HEK293 (cell line): Measurements from ENCODE around the gene COL19A1.
A peak's percentile ranks its signal among the peaks of the same experiment; 100 is the strongest.

ENCODE experiments used
- CTCF ChIA-PET: fragments of 350-600 bp; formaldehyde crosslinking; extraction: SDS; loops from one replicate; lab custom pipeline; 2021; ENCODE audit warnings: antibody characterized with exemption; lab: Yijun Ruan, JAX
- POLR2A ChIA-PET: fragments of 300-600 bp; formaldehyde crosslinking; extraction: SDS; loops from one replicate; lab custom pipeline; 2020; ENCODE audit warnings: antibody characterized with exemption, inconsistent platforms; lab: Yijun Ruan, JAX
- H3K27ac ChIP-seq: fragments of 200-500 bp; sonication (Bioruptor generic); 2 replicates; pipeline ENCODE4 v1.5.1; 2014; ENCODE audit warnings: low read depth, low read length, control low read depth, inconsistent platforms; ENCODE audit errors: extremely low read depth
- H3K36me3 ChIP-seq, 2 experiments: fragments of 200-500 bp in 1 of 2; sonication (Bioruptor generic) in 1 of 2; 1 replicate in 1 of 2; 2 replicates in 1 of 2; pipeline ENCODE4 v1.5.1; 2014 to 2017; ENCODE audit warnings: inconsistent platforms in 2 of 2, low read length in 2 of 2; ENCODE audit not compliant: control insufficient read depth in 2 of 2, insufficient read depth in 1 of 2
- H3K4me1 ChIP-seq: fragments of 200-500 bp; sonication (Bioruptor generic); 2 replicates; pipeline ENCODE4 v1.5.1; 2014; ENCODE audit warnings: mild to moderate bottlenecking, low read length, inconsistent platforms; ENCODE audit not compliant: control insufficient read depth, insufficient read depth
- H3K4me3 ChIP-seq: 2 replicates; pipeline ENCODE4 v1.5.1; 2011; ENCODE audit warnings: low read depth, mild to moderate bottlenecking, control low read depth, low read length, moderate library complexity
- H3K9me3 ChIP-seq: fragments of 200-500 bp; sonication (Bioruptor generic); 2 replicates; pipeline ENCODE4 v1.5.1; 2014; ENCODE audit warnings: low read depth, low read length, inconsistent platforms; ENCODE audit not compliant: control insufficient read depth, insufficient read depth
- AEBP2 ChIP-seq: fragments of 450-650 bp; formaldehyde crosslinking; IDR thresholded peaks from 2 replicates; pipeline ENCODE4 v1.5.1; 2016; ENCODE audit warnings: missing biosample characterization, missing genetic modification characterization, borderline replicate concordance
- CTCF ChIP-seq: fragments of 450-650 bp; formaldehyde crosslinking; IDR thresholded peaks from 2 replicates; pipeline ENCODE4 v1.5.1; 2016; ENCODE audit warnings: missing biosample characterization, missing genetic modification characterization
- PRDM1 ChIP-seq: fragments of 450-650 bp; formaldehyde crosslinking; IDR thresholded peaks from 2 replicates; pipeline ENCODE4; 2016; ENCODE audit warnings: missing biosample characterization, missing genetic modification characterization
- SP2 ChIP-seq: fragments of 450-650 bp; formaldehyde crosslinking; IDR thresholded peaks from 2 replicates; pipeline ENCODE4 v1.5.1; 2016; ENCODE audit warnings: missing biosample characterization, missing genetic modification characterization
- TRIM28 ChIP-seq: IDR thresholded peaks from 2 replicates; pipeline ENCODE4 v1.6.1; 2011; ENCODE audit warnings: low read length, control low read depth, borderline replicate concordance
- ZBTB17 ChIP-seq: fragments of 450-650 bp; formaldehyde crosslinking; IDR thresholded peaks from 2 replicates; pipeline ENCODE4 v1.5.1; 2016; ENCODE audit warnings: missing biosample characterization, missing genetic modification characterization
- ZBTB20 ChIP-seq: fragments of 450-650 bp; formaldehyde crosslinking; IDR thresholded peaks from 2 replicates; pipeline ENCODE4 v1.5.1; 2016; ENCODE audit warnings: missing biosample characterization, missing genetic modification characterization
- ZBTB6 ChIP-seq: fragments of 450-650 bp; formaldehyde crosslinking; IDR thresholded peaks from 2 replicates; pipeline ENCODE4 v1.5.1; 2017; ENCODE audit warnings: missing biosample characterization, missing genetic modification characterization
- ZFP37 ChIP-seq: fragments of 450-650 bp; formaldehyde crosslinking; IDR thresholded peaks from 2 replicates; pipeline ENCODE4 v1.5.1; 2016; ENCODE audit warnings: missing biosample characterization, missing genetic modification characterization
- ZNF174 ChIP-seq: fragments of 450-650 bp; formaldehyde crosslinking; IDR thresholded peaks from 2 replicates; pipeline ENCODE4 v1.5.0; 2017; ENCODE audit warnings: missing biosample characterization, mild to moderate bottlenecking, missing genetic modification characterization
- ZNF2 ChIP-seq: fragments of 450-650 bp; formaldehyde crosslinking; IDR thresholded peaks from 2 replicates; pipeline ENCODE4 v1.5.1; 2016; ENCODE audit warnings: missing biosample characterization, missing genetic modification characterization
- ZNF221 ChIP-seq: fragments of 450-650 bp; formaldehyde crosslinking; IDR thresholded peaks from 2 replicates; pipeline ENCODE4 v1.5.1; 2017; ENCODE audit warnings: missing biosample characterization, missing genetic modification characterization, borderline replicate concordance
- ZNF280C ChIP-seq: fragments of 450-650 bp; formaldehyde crosslinking; IDR thresholded peaks from 2 replicates; pipeline ENCODE4 v1.5.1; 2016; ENCODE audit warnings: missing biosample characterization, missing genetic modification characterization
- ZNF335 ChIP-seq: fragments of 450-650 bp; formaldehyde crosslinking; conservative IDR thresholded peaks from 2 replicates; pipeline ENCODE4 v1.5.1; 2016; ENCODE audit warnings: missing biosample characterization, missing genetic modification characterization
- ZNF394 ChIP-seq: fragments of 450-650 bp; formaldehyde crosslinking; IDR thresholded peaks from 2 replicates; pipeline ENCODE4 v1.5.1; 2016; ENCODE audit warnings: missing biosample characterization, missing genetic modification characterization, mild to moderate bottlenecking, moderate library complexity, borderline replicate concordance
- ZNF501 ChIP-seq: fragments of 450-650 bp; formaldehyde crosslinking; IDR thresholded peaks from 2 replicates; pipeline ENCODE4 v1.5.1; 2016; ENCODE audit warnings: missing biosample characterization, missing genetic modification characterization
- ZNF521 ChIP-seq: fragments of 450-650 bp; formaldehyde crosslinking; IDR thresholded peaks from 2 replicates; pipeline ENCODE4 v1.5.1; 2017; ENCODE audit warnings: missing biosample characterization, mild to moderate bottlenecking, missing genetic modification characterization
- ZNF555 ChIP-seq: fragments of 450-650 bp; formaldehyde crosslinking; conservative IDR thresholded peaks from 2 replicates; pipeline ENCODE4 v1.5.1; 2017; ENCODE audit warnings: missing biosample characterization, mild to moderate bottlenecking, missing genetic modification characterization, inconsistent platforms
- ZNF629 ChIP-seq: fragments of 450-650 bp; formaldehyde crosslinking; IDR thresholded peaks from 2 replicates; pipeline ENCODE4 v1.5.1; 2017; ENCODE audit warnings: missing biosample characterization, missing genetic modification characterization
- ZNF654 ChIP-seq: fragments of 450-650 bp; formaldehyde crosslinking; IDR thresholded peaks from 2 replicates; pipeline ENCODE4 v1.5.1; 2016; ENCODE audit warnings: low read depth, missing biosample characterization, missing genetic modification characterization
- ZNF658 ChIP-seq: fragments of 450-650 bp; formaldehyde crosslinking; IDR thresholded peaks from 2 replicates; pipeline ENCODE4; 2016; ENCODE audit warnings: missing biosample characterization, missing genetic modification characterization
- ZNF660 ChIP-seq: fragments of 450-650 bp; IDR thresholded peaks from 2 replicates; pipeline ENCODE4 v1.5.1; 2018; ENCODE audit warnings: missing biosample characterization, mild to moderate bottlenecking, missing genetic modification characterization
- ZNF76 ChIP-seq: fragments of 450-650 bp; formaldehyde crosslinking; IDR thresholded peaks from 2 replicates; pipeline ENCODE4; 2016; ENCODE audit warnings: low read depth, missing biosample characterization, missing genetic modification characterization, borderline replicate concordance
- ZNF792 ChIP-seq: fragments of 450-650 bp; formaldehyde crosslinking; IDR thresholded peaks from 2 replicates; pipeline ENCODE4 v1.5.1; 2016; ENCODE audit warnings: missing biosample characterization, missing genetic modification characterization
- ZNF830 ChIP-seq: fragments of 450-650 bp; IDR thresholded peaks from 2 replicates; pipeline ENCODE4 v1.5.0; 2018; ENCODE audit warnings: missing biosample characterization, missing genetic modification characterization, low read depth, mild to moderate bottlenecking, moderate library complexity

Gene COL19A1

GRCh38 chr6:70164556-70164955, 298.2 kb downstream of the COL19A1 start (continued):
- TF ChIP-seq ZNF629 (tag by site-specific recombination) (peak; percentile 51; the same call in 1 of the 2 replicates), ZNF658 (tag by site-specific recombination) (no peak)

GRCh38 chr6:70166088-70166958, 300.0 kb downstream of the COL19A1 start:
- Histone ChIP-seq H3K4me3 (peak overlapping the region; percentile 25), H3K9me3 (no peaks in the 10 kb centered on the region), H3K36me3 (no peaks in the 10 kb centered on the region), H3K4me1 (no peaks in the 10 kb centered on the region), H3K27ac (no peak overlapping the region)
- 0 out of 2 replicates have a peak, but pooled peaks have one; percentile 16 for TF ChIP-seq PRDM1 (tag by site-specific recombination)
- TF ChIP-seq CTCF = peak; percentile 75; the same call in 1 of the 2 replicates
- TF ChIP-seq ZNF2 (tag by site-specific recombination) = peak; percentile 32; the same call in 1 of the 2 replicates
- TF ChIP-seq ZNF654 (tag by site-specific recombination) = peak; percentile 97
- TF ChIP-seq ZFP37 (tag by site-specific recombination) = peak; percentile 74
- TF ChIP-seq ZBTB20 (tag by site-specific recombination) = peak; percentile 88
- TF ChIP-seq ZNF335 (tag by site-specific recombination) = 0 out of 2 replicates have a peak, but pooled peaks have one; percentile 24
- TF ChIP-seq ZNF660 (tag by site-specific recombination) = 0 out of 2 replicates have a peak, but pooled peaks have one; percentile 28
- TF ChIP-seq ZNF521 (tag by site-specific recombination) = no peak
- TF ChIP-seq ZBTB6 (tag by site-specific recombination) = peak; percentile 78
- no peak for TF ChIP-seq ZNF555
- no peak for TF ChIP-seq ZNF76 (tag by site-specific recombination)
- TF ChIP-seq TRIM28 = peak; percentile 55; the same call in 1 of the 2 replicates
- TF ChIP-seq ZNF501 = 0 out of 2 replicates have a peak, but pooled peaks have one; percentile 17
- TF ChIP-seq ZBTB17 (tag by site-specific recombination) = peak; percentile 98
- no peak for TF ChIP-seq ZNF174 (tag by site-specific recombination)
- CTCF ChIA-PET = interaction anchor here (0.5 to 4.6 kb wide), 51 partner anchors 9 to 1400 kb away, joined by 3 to 65 read pairs (median 4); partner anchors contain the start of gene LMBRD1
- POLR2A ChIA-PET = no interaction called here

GRCh38 chr6:70168681-70169377, 302.5 kb downstream of the COL19A1 start:
- Histone ChIP-seq H3K4me1 (no peaks in the 10 kb centered on the region), H3K36me3 (no peaks in the 10 kb centered on the region), H3K9me3 (no peaks in the 10 kb centered on the region), H3K27ac (no peak overlapping the region), H3K4me3 (no peak overlapping the region)
- ChIA-PET POLR2A (no interaction called here), CTCF (interaction anchor here (0.6 to 2.1 kb wide), 3 partner anchors 7 to 61 kb away, joined by 5 to 8 read pairs (median 7); no protein-coding TSS in a partner anchor)
- TF ChIP-seq ZNF394 (tag by site-specific recombination) (no peak), ZNF830 (no peak), ZNF658 (tag by site-specific recombination) (no peak), ZNF174 (tag by site-specific recombination) (no peak), ZNF221 (tag by site-specific recombination) (no peak), AEBP2 (tag by site-specific recombination) (no peak), ZNF280C (tag by site-specific recombination) (no peak), ZBTB20 (tag by site-specific recombination) (no peak), SP2 (tag by site-specific recombination) (no peak), ZNF792 (no peak)
